GM23338 (cell line): ENCODE data around the gene FURIN.

Experiments
- CTCF ChIP-seq, 2 experiments: fragments of 200-600 bp in 1 of 2; sonication (generic) in 1 of 2; conservative IDR thresholded peaks; 2 replicates each; pipeline versions ENCODE4 v1.5.1 to v1.6.1; 2016 to 2017; ENCODE audit warnings: antibody characterized with exemption in 2 of 2, low read depth in 2 of 2, mild to moderate bottlenecking in 2 of 2, moderate library complexity in 1 of 2
- ZNF462 ChIP-seq: fragments of 250-450 bp; sonication (Bioruptor Pico); IDR thresholded peaks from 2 replicates; pipeline ENCODE4 v1.5.0; 2020; ENCODE audit warnings: mild to moderate bottlenecking, moderate library complexity

- TF ChIP-seq ZNF462 (CRISPR knock-in tag) (no peak), CTCF (conservative IDR thresholded peaks at IDR 0.05; ENCODE audit: low read depth in 2 of 2) (no peak)
Observed at GRCh38 chr15:90877315-90877714, 8.9 kb downstream of the FURIN start.
